Measurements from ENCODE around the gene KCNJ8. TPM values are rescaled to one million over a fixed set of nuclear protein-coding genes. Genes with fewer than 3 reads are reported as not detected.

KCNJ8 gene
- total RNA-seq, 1 experiment from 2014 or later = 0.22 TPM

DNA sequence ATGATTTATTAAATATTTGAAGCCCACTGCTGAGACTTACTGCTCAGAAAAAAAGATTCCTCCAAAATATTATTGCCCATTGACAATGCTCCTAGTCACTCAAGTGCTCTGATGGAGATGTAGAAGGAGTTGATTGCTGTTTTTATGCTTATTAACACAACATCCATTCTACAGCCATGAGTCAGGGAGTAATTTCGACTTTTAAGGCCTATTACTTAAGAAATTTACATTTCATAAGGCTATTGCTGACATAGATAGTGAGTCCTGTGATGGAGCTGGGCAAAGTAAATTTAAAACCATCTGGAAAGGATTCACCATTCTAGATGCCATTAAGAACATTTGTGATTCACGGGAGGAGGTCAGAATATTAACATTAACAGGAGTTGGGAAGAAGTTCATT is 5.2 kb downstream of the KCNJ8 start:
- WGBS (ENCODE audit: extremely low coverage, insufficient read length, low lambda C conversion rate) = no CpG with 5 or more reads among the region's 2 CpGs
- H2AFZ ChIP-seq (ENCODE audit: low read length) = no peak overlapping the region
- H4K91ac ChIP-seq (ENCODE audit: insufficient read length, low read depth, low read length) = no peak overlapping the region
- no peak overlapping the region for H2BK15ac ChIP-seq (ENCODE audit: low read depth, low read length)
- no peak overlapping the region for H3K14ac ChIP-seq (ENCODE audit: insufficient read depth, low read length)
- H2BK20ac ChIP-seq (ENCODE audit: low read depth, low read length, poor library complexity, severe bottlenecking) = no peak overlapping the region
- no peak for DNase-seq
- H4K5ac ChIP-seq (ENCODE audit: insufficient read length, low read depth, low read length) = no peak overlapping the region
- Mint-ChIP-seq H3K4me1 (peaks cover 6% of the 10 kb centered on the region in 2 experiments; a peak in 3 of 4 replicates), H3K27ac (no peak overlapping the region), H3K4me3 (no peak overlapping the region), H3K36me3 (ENCODE audit: insufficient read depth in 1 of 3, low read depth in 3 of 3) (no peaks in the 10 kb centered on the region), H3K9me3 (no peaks in the 10 kb centered on the region), H3K27me3 (ENCODE audit: low read depth) (peaks cover 39% of the 10 kb centered on the region)
- H3K27me3 ChIP-seq (ENCODE audit: insufficient read depth, low read length) = peaks cover 5% of the 10 kb centered on the region; the same call in 1 of the 2 replicates
- no peak overlapping the region for H3K9ac ChIP-seq (ENCODE audit: extremely low read depth, insufficient read length, low read length)
- H3K9me3 ChIP-seq (ENCODE audit: control insufficient read depth, low read depth, low read length) = no peaks in the 10 kb centered on the region
- TF ChIP-seq, protein P1, sequence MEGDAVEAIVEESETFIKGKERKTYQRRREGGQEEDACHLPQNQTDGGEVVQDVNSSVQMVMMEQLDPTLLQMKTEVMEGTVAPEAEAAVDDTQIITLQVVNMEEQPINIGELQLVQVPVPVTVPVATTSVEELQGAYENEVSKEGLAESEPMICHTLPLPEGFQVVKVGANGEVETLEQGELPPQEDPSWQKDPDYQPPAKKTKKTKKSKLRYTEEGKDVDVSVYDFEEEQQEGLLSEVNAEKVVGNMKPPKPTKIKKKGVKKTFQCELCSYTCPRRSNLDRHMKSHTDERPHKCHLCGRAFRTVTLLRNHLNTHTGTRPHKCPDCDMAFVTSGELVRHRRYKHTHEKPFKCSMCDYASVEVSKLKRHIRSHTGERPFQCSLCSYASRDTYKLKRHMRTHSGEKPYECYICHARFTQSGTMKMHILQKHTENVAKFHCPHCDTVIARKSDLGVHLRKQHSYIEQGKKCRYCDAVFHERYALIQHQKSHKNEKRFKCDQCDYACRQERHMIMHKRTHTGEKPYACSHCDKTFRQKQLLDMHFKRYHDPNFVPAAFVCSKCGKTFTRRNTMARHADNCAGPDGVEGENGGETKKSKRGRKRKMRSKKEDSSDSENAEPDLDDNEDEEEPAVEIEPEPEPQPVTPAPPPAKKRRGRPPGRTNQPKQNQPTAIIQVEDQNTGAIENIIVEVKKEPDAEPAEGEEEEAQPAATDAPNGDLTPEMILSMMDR (conservative IDR thresholded peaks at IDR 0.05) = no peak
- no peaks in the 10 kb centered on the region for H3K79me2 ChIP-seq (ENCODE audit: insufficient read depth, low read length)
- no peak overlapping the region for H3K23ac ChIP-seq (ENCODE audit: insufficient read length, low read depth, low read length)
- no peaks in the 10 kb centered on the region for H3K4me1 ChIP-seq (ENCODE audit: insufficient read depth, low read length)
- H3K4ac ChIP-seq (ENCODE audit: low read depth, low read length) = no peak overlapping the region
- no peak overlapping the region for H3K56ac ChIP-seq (ENCODE audit: insufficient read length, low read depth, low read length)
- H2AK5ac ChIP-seq (ENCODE audit: insufficient read length, low read length) = no peak overlapping the region
- H2BK120ac ChIP-seq (ENCODE audit: low read depth, low read length, poor library complexity, severe bottlenecking) = no peak overlapping the region
- no peak overlapping the region for H4K8ac ChIP-seq (replicated peaks; ENCODE audit: insufficient read length, low read depth, low read length)
- no peak overlapping the region for H3K4me2 ChIP-seq (ENCODE audit: insufficient read depth, insufficient read length, low read length)
- H2BK5ac ChIP-seq (ENCODE audit: insufficient read length, low read length) = no peak overlapping the region
- H3K79me1 ChIP-seq (ENCODE audit: insufficient read depth, low read depth, low read length, poor library complexity, severe bottlenecking) = no peaks in the 10 kb centered on the region
- H3K27ac ChIP-seq (ENCODE audit: insufficient read length, low read depth, low read length) = no peak overlapping the region
- H3K18ac ChIP-seq (ENCODE audit: insufficient read length, low read depth, low read length) = no peak overlapping the region
- H2BK12ac ChIP-seq (ENCODE audit: insufficient read length, low read depth, low read length) = no peak overlapping the region
- no peak overlapping the region for H3T11ph ChIP-seq (ENCODE audit: low read length)
- peaks cover 3% of the 10 kb centered on the region for H3K23me2 ChIP-seq (ENCODE audit: insufficient read length, low read depth, low read length, poor library complexity, severe bottlenecking)
- H4K20me1 ChIP-seq (ENCODE audit: control insufficient read depth, insufficient read depth, insufficient read length) = no peaks in the 10 kb centered on the region
